GM04504 (cell line): ENCODE measurements around the gene POU3F3.

Source experiments
- DNase-seq: peaks from one replicate; pipeline ENCODE4 v3.0.0-alpha.2; 2012; ENCODE audit warnings: low read depth

The POU3F3 gene

DNA sequence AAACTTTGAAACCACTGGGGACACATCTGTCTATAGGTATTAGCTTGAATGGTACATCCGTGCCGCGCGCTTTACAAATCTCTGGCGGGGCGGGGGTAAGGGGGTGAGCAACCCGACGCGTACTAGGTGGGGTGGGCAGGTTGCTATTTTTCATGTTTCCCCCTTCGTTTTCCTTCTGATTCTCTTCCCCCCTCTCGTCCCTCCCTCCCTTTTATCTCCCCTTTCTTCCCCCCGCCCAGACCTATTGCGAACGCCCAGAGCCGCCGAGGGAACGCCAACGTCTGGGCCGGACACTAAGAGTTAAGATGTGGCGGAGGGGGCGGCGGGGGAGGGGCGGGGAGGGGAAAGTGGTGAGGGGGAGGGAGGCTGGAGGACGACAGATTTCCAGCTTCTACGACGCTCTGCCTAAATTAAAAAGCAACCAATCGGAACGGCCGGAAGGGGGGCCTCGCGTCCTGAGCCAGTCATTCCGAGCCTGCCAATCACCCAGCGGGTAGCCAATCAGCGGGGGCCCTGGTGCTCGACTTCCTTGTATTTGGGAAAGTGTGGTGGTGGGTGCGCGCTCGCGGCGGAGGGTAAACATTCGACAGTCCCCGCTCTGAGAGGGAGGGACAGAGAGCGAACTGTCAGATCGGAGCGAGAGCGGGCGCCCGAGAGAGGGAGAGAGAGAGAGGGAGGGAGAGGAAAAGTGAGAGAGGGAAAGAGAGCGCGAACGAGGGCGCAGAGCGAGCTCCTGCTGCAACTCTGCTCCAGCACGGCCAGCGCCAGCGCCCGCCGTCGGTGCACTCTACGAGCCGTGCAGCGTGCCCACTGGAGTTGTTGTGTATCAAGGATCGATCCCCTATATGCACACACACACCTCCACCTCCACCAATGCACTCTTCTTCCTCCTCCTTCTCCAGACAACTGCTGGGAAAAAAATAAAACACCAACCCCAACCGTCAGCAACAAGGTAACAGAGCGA is at the start of gene POU3F3:
Gene POU3F3, plus strand, starts transcription at position 582 of the 964 bp plus-strand sequence. CDS start 1,396 bp downstream, outside the sequence.
- DNase-seq, result no peak

DNA sequence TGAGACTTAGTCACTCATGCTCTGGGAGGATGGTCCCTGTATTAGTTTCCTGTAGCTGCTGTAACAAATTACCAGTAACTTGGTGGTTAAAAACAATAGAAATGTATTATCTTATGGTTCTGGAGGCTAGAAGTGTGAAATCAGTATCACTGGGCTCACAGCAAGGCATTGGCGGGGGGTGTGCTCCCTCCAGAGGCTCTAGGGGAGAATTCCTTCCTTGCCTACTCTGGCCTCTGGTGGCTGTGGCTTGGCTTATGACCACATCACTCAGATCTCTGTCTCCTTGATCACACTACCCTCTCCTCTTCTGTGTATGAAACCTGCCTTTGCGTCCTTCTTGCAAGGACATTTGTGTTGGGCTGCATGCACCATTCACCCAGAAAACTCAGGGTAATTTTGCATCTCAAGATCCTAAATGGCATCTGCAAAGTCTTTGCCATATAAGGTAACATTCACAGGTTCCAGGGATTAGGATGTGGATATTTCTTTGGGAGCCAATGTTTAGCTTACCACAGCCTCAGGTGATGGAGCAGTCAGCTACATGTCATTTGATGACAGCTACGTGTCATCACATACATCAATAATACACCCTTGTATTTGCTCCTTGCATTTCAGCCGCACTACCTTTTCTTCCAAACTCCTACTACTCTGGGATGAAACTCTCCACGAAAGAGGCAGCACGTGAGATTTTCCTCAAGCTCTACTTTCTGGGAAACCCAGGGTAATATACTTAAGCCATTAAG is 49.6 kb upstream of the POU3F3 start:
- DNase-seq, result no peak

DNA sequence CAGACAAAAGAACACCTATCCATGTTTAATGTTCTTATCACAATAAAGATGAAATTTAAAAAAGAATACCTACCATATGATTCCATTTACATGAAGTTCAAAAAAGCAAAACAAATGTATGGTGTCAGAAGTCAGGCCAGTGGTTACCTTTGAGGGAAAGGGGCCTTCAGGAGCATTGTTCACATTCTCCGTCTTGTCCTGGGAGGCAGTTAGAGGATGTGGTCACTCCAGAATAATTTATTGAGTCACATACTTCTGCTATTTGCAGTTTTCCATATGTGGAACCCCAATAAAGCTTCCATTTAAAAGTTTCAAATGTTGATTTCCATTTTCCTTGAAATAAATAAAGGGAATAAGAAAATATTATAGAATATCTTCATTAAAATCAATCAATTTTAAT is 41.6 kb upstream of the POU3F3 start:
- no peak for DNase-seq

- no peak for DNase-seq
These were observed 37.8 kb upstream of the POU3F3 start for GRCh38 chr2:104816143-104816542.

DNA sequence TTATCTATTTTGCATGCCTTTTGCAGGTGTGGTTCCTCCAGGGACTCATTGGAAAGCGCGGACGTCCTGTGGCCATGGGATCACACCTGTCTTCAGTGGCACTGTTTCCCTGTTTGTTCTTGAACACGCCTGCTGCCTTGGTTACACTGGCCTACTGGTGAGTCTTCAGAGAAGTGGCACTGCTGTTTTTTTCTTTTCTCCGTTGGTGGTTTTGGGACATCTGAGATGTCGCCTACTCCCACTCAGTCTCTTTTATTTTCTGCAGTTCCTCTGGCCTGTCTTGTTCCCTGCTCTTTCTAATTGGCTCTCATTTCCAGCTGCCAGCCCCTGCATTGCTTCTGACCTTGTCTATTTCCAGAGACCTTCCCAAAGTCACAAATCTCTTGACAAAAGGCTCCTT is 35.7 kb upstream of the POU3F3 start:
- no peak for DNase-seq

- no peak for DNase-seq
These were observed 33.8 kb upstream of the POU3F3 start for GRCh38 chr2:104820126-104820525.

DNA sequence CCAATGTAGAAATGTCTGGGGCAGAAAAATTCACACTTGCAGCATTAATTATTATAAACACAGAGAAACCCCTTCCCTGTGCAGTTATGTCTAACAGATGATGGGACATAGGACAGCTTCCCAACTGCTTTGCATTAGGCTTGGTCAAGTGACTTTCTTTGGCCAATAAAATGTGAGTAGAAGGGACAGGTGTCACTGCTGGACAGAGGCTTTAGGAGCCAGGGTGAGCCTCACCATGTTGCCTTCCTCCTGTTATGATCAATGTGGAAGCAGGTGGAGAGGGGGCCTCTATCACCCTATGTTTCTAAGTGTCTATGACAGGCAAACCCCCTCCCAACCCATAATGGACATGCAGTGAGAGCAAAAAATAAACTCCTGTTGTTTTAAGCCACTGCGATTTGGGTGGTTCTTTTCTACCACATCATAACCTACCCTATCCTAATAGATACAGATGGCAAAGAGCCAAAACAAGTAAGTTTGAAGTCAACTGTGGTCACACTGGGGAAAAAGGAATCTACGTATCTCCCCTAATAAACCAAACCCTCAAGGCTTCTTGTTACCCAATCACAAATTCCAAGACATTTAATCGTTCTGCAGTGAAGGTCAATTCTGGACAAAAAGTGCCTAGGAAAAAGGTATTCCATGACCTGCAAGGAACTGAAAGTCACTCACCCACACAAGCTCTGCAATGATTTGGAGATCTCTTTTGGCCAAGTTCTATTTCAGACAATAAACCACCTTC is 28.6 kb upstream of the POU3F3 start:
- DNase-seq, result no peak

DNA sequence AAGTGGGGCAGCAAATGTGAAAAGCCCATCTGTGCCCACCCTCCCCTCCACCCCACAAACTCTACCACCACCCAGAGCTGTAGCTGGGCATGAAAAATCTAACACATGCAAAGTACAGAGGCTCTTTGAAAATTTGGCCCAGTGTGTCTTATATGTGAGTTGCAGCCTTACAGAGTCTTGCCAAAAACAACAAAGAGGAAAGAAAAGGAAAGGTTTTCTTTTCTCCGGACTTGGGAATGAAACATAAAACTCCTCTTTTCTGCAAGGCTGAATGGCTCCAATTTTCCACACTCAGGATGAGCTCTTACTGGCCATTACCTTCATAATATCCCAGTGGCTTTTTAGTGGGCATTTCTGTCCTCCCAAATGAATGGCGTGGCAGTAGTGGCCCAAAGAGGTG is 27.9 kb upstream of the POU3F3 start:
- DNase-seq, result no peak

- no peak for DNase-seq
These were observed 22.2 kb upstream of the POU3F3 start for GRCh38 chr2:104831742-104832141.

GRCh38 chr2:104834431-104835153 is 19.3 kb upstream of the POU3F3 start:
- no peak for DNase-seq

GRCh38 chr2:104836265-104836664 is 17.6 kb upstream of the POU3F3 start:
- DNase-seq, result no peak

GRCh38 chr2:104836841-104837240 is 17.1 kb upstream of the POU3F3 start:
- no peak for DNase-seq

DNA sequence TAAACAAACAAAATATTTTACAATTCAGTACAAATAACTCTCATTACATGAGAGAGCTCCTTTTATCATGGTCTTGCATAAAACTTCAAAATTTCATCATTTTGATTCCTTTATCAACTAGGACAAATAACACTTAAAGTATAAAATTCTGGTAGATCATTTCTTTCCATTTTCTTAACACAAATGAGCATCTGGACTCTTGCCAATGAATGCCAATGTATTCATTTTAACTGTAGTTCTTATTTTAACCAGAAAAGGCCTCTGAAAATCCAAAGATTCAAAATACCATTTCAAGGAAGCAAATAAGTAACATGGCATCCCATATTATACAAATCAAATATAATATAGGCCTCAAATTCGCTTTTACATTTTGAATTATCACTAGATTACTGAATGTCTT is 13.8 kb upstream of the POU3F3 start:
- no peak for DNase-seq

GRCh38 chr2:104840893-104841585 is 12.9 kb upstream of the POU3F3 start:
- DNase-seq, result no peak

DNA sequence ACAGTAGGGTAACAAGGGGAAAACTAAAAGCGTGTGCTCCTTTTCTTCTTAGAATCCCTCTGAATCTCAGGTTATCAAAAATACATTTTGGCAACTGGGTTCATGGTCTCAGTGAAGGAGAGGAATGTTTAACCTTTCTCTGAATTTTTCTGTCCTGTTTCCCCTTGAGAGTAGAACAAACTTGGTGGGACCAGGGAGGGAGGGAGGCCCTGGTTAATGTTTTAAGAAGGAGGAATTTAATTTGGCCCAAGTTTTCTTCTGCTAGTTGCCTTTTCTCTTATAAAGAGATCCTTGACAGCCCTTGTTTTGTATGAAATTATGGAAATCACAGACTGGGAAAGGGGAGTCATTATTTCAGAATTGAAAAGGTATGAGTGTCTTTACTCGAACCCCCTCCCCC is 12.2 kb upstream of the POU3F3 start:
- DNase-seq, result no peak

- no peak for DNase-seq
These were observed 8.9 kb upstream of the POU3F3 start for GRCh38 chr2:104844807-104845551.

DNA sequence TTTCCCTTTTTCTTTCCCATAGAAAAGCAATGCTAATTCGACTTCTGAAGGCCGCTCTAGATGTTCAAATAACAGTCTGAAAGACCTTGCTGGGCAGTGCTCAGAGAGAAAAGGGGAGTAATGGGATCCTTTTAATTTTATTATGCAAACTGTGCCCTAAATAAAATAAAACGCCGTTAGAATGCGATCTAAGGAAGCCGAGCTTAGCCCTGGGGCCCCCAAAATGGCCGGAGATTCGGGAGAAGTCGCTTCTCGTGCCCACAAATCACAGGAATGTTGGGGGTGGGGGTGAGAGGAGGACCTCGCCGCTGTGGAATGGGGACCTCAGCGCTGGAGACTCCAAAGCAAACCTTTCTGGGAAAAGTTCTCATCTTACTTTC is 8.4 kb upstream of the POU3F3 start:
- no peak for DNase-seq

DNA sequence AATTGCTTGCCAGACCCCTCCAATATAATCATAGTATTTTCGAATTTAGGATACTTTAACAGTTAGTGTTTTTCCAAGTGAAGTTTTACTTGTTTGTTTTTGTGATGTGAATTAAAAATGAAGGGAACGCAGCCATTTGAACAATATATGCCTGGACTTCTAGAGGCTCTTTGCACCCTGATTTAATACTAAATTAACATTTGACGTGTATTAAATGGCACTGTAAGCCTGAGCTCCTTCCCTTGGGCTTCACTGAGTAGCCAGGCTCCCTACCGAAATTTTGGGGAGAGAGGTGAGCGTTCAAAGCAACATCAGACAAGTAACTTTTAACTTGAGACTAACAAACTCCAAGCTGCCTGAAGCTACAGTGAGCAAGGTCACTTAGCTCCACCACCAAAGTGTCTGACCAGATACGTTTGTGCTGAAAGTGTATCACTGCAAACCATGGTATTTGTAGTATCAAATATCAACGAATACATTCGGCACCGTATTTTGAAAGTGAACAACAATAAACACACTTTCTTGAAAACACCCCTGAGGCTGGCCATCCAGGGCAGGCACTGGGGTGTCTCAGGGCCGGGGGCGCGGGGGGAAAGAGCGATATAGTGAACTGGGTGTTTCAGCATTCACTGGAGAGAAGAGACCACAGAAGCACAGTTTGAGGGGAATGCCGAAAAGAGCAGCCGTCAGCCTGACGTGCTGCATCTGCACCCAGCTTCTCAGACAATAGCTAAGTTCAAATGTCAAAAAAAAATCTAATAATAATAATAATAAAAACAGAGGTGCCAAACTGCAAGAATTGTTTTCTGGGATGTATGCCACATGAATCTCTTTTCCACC is 7.7 kb upstream of the POU3F3 start:
- no peak for DNase-seq

DNA sequence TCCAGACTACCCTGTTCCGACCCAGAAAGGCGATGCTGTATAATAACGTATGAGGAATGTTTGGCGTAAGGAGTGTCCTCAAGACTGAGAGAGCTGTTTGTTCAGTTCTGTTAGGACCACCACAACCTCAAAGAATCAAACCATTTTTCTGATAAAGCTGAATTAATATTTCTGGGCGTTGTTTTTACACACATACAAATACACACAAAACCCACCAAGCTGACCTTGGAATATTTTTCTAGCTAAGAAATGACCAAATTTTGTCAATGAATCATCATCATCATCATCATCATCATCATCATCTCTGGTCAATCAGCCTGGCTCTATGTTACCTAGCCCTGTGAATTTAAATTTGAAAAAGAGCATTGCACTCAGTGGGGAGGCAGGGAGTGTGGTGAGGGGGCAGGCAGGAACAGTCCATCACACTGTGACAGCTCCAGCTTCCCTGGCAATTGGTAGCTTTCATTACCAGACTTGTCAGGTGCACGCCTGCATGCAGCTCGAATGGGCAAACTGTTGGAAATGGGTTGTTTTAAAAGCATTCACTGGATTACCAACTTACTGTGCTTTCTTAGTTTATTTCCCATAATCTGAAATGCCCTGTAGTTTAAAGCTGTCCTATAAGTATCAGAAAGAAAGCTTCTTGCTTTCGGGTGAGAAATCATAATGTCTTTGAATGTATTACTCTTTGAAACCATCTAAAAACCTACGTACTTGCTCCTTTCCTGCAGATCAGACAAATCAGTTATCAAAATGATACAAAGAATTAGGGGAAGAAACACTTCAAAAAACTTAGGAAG is 6.9 kb upstream of the POU3F3 start:
- DNase-seq, result no peak
